Measurements from ENCODE around the gene KCNN1.

DNA sequence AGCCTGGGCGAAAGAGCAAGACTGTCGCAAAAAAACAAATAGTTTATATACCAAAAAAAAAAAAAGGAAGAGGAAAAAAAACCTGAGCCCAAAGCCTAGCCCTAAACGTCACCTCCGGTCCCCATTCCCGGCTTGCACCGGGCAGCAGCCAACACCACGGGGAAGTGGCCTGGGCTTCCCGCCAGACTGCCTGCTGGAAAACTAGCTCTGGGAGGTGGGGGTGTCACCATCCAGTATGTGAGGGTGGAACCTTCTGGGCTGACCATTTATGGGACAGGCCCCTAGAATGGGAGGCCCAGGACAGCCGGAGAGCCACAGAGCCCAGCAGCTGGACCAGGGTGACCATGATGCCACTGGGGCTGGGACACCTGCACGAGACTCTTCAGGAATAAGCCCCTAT lies 82.5 kb downstream of the KCNN1 start:
- TF ChIP-seq CTCF (conservative IDR thresholded peaks at IDR 0.05; ENCODE audit: low read length) (no peak), EZH2phosphoT487 (IDR thresholded peaks at IDR 0.05; ENCODE audit: borderline replicate concordance) (no peak)

Measured in Loucy (cell line).